DOHH2 (cell line): ENCODE measurements around the gene RBCK1.

ENCODE experiments used
- H3F3A ChIP-seq: fragments of 200-600 bp; sonication (generic), shearing (Covaris generic); 2 replicates; pipeline ENCODE4 v1.6.0; 2016; ENCODE audit warnings: antibody characterized with exemption, mild to moderate bottlenecking; ENCODE audit not compliant: control insufficient read depth, insufficient read depth
- H3K27ac ChIP-seq: fragments of 200-600 bp; sonication (generic); 2 replicates; pipeline ENCODE4 v1.5.1; 2014; ENCODE audit warnings: low read depth, mild to moderate bottlenecking, low read length, moderate library complexity
- H3K27me3 ChIP-seq: fragments of 200-600 bp; sonication (generic); 2 replicates; pipeline ENCODE4 v1.6.1; 2014; ENCODE audit warnings: mild to moderate bottlenecking, low read length, mixed read lengths; ENCODE audit not compliant: control insufficient read depth
- H3K36me3 ChIP-seq: fragments of 200-600 bp; sonication (generic); 2 replicates; pipeline ENCODE4 v1.6.1; 2014; ENCODE audit warnings: mild to moderate bottlenecking, low read length, moderate library complexity, mixed read lengths; ENCODE audit not compliant: control insufficient read depth
- H3K4me1 ChIP-seq: fragments of 200-600 bp; sonication (generic); 2 replicates; pipeline ENCODE4 v1.6.1; 2014; ENCODE audit warnings: mild to moderate bottlenecking, low read length, mixed read lengths; ENCODE audit not compliant: control insufficient read depth
- H3K4me2 ChIP-seq: fragments of 200-600 bp; sonication (generic); 2 replicates; pipeline ENCODE4 v1.6.0; 2014; ENCODE audit warnings: mild to moderate bottlenecking, low read length, moderate library complexity
- H3K4me3 ChIP-seq: fragments of 200-600 bp; sonication (generic); 2 replicates; pipeline ENCODE4 v1.5.1; 2014; ENCODE audit warnings: mild to moderate bottlenecking, low read length, mixed read lengths
- H3K79me2 ChIP-seq: fragments of 200-600 bp; sonication (generic); 2 replicates; pipeline ENCODE4 v1.6.1; 2014; ENCODE audit warnings: mild to moderate bottlenecking, low read length, mixed read lengths; ENCODE audit not compliant: control insufficient read depth
- H3K9me2 ChIP-seq: fragments of 200-600 bp; sonication (generic); replicated peaks from 2 replicates; pipeline ENCODE4 v1.6.1; 2014; ENCODE audit warnings: mild to moderate bottlenecking, low read length, mixed read lengths; ENCODE audit not compliant: control insufficient read depth
- H3K9me3 ChIP-seq: fragments of 200-600 bp; sonication (generic); 2 replicates; pipeline ENCODE4 v1.6.1; 2014; ENCODE audit warnings: antibody characterized with exemption, low read length, mixed read lengths; ENCODE audit not compliant: control insufficient read depth, insufficient read depth
- H4K20me1 ChIP-seq: fragments of 200-600 bp; sonication (generic); 2 replicates; pipeline ENCODE4 v1.6.0; 2014; ENCODE audit warnings: low read depth, mild to moderate bottlenecking, antibody characterized with exemption, low read length, moderate library complexity; ENCODE audit not compliant: control insufficient read depth, insufficient read depth
- EZH2phosphoT487 ChIP-seq: fragments of 200-600 bp; sonication (generic); IDR thresholded peaks from 2 replicates; pipeline ENCODE4 v1.6.1; 2017; ENCODE audit warnings: borderline replicate concordance, mild to moderate bottlenecking, antibody characterized with exemption, low read length, moderate library complexity, mixed read lengths
- TF ChIP-seq, protein P1 (sequence below): fragments of 200-600 bp; sonication (generic); IDR thresholded peaks from one replicate; pipeline ENCODE4 v1.5.1; 2014; ENCODE audit warnings: antibody characterized with exemption, mild to moderate bottlenecking, low read depth, low read length; ENCODE audit not compliant: poor library complexity, severe bottlenecking

The RBCK1 gene

DNA sequence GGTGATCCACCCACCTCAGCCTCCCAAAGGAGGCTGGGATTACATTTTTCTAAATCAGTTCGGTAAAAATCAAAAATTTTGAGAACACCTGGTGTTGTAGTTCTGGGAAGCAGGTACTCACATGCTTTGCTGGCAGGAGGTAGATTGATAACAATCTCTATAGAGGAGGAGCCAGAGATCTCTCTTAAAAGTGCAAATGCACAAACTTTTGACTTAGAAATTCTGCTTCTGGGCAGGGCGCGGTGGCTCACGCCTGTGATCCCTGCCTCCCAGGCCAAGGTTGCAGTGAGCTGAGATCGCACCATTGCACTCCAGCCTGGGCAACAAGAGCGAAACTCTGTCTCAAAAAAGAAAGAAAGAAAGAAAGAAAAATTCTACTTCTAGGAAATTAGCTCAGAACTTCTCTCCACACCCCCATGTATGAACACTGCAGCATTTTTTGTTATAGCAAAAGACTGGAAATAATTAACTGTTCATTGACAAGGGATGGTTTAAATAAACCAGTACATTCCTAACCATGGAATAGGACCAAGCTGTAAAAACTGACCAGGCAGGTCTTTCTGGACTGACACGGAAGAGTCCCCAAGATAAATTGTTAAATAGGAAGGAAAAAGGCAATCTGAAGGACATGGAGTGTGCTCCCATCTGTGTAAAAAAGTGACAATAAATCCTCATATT lies 41.9 kb upstream of the RBCK1 start:
- H4K20me1 ChIP-seq: no peaks in the 10 kb centered on the region
- H3K79me2 ChIP-seq: no peaks in the 10 kb centered on the region
- H3K36me3 ChIP-seq: no peaks in the 10 kb centered on the region
- H3K27me3 ChIP-seq: peaks cover 2% of the 10 kb centered on the region
- H3K27ac ChIP-seq: no peak overlapping the region
- no peak for TF ChIP-seq EZH2phosphoT487
- TF ChIP-seq, protein P1, sequence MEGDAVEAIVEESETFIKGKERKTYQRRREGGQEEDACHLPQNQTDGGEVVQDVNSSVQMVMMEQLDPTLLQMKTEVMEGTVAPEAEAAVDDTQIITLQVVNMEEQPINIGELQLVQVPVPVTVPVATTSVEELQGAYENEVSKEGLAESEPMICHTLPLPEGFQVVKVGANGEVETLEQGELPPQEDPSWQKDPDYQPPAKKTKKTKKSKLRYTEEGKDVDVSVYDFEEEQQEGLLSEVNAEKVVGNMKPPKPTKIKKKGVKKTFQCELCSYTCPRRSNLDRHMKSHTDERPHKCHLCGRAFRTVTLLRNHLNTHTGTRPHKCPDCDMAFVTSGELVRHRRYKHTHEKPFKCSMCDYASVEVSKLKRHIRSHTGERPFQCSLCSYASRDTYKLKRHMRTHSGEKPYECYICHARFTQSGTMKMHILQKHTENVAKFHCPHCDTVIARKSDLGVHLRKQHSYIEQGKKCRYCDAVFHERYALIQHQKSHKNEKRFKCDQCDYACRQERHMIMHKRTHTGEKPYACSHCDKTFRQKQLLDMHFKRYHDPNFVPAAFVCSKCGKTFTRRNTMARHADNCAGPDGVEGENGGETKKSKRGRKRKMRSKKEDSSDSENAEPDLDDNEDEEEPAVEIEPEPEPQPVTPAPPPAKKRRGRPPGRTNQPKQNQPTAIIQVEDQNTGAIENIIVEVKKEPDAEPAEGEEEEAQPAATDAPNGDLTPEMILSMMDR: no peak
- no peaks in the 10 kb centered on the region for H3K9me2 ChIP-seq
- no peaks in the 10 kb centered on the region for H3K9me3 ChIP-seq
- peaks cover 21% of the 10 kb centered on the region for H3K4me1 ChIP-seq
- H3F3A ChIP-seq: no peaks in the 10 kb centered on the region; the same call in 1 of the 2 replicates
- no peak overlapping the region for H3K4me2 ChIP-seq
- H3K4me3 ChIP-seq: no peak overlapping the region

DNA sequence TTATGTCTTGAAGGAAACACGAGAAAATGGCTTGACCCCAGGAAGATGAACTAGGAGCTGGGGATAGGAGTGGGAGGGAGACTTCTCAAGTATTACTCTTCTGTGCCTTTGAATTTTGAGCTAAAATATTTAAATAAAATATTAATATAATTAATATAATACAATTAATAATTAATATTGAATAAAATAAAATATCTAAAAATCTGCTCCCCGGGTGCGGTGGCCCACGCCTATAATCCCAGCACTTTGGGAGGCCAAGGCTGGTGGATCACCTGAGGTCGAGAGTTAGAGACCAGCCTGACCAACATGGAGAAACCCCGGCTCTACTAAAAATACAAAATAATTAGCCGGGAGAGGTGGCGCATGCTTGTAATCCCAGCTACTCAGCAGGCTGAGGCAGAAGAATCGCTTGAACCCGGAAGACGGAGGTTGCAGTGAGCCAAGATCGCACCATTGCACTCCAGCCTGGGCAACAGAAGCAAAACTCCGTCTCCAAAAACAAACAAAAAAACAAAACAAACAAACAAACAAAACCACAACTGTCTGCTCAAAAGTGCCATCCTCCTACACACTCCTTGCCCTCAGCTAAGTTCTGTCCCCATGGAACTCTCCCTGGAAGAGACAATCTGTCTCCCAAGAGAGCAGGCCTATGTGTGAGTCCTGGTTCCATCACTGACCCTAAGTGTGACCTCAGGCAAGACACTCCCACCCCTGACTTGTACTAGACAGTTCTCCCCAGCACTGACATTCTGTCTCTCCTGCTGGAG lies 41.2 kb upstream of the RBCK1 start:
- H3K27me3 ChIP-seq: peaks cover 2% of the 10 kb centered on the region; the same call in 1 of the 2 replicates
- TF ChIP-seq, protein P1: no peak
- TF ChIP-seq EZH2phosphoT487: no peak
- H3K4me3 ChIP-seq: no peak overlapping the region
- peaks cover 16% of the 10 kb centered on the region for H3K4me1 ChIP-seq
- no peaks in the 10 kb centered on the region for H3K36me3 ChIP-seq
- no peaks in the 10 kb centered on the region for H4K20me1 ChIP-seq
- no peaks in the 10 kb centered on the region for H3F3A ChIP-seq
- H3K9me2 ChIP-seq: no peaks in the 10 kb centered on the region
- no peaks in the 10 kb centered on the region for H3K79me2 ChIP-seq
- H3K9me3 ChIP-seq: no peaks in the 10 kb centered on the region
- H3K27ac ChIP-seq: no peak overlapping the region
- H3K4me2 ChIP-seq: no peak overlapping the region

DNA sequence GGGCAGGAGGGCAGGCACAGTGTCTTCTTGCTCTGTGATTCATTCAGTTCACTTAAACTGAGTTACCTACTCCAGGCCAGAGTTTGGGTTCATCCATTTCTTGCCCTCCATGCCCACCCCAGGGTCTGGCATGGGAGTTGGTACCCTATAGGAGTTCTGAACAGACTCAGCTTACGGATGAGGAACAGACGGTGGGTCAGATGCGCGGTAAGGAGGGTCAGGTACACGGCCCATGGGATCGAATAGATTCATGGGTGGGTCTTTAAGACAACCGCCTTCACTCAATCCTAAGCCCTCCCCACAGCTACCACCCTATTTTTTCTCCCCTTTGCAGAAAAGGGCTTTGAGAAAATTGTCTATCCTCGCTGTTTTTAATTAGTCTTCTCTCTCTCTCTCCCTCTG lies 40.6 kb upstream of the RBCK1 start:
- Histone ChIP-seq H3K4me2 (no peak overlapping the region), H3K36me3 (no peaks in the 10 kb centered on the region), H3K4me1 (peaks cover 13% of the 10 kb centered on the region), H3K9me3 (no peaks in the 10 kb centered on the region), H3K27me3 (peaks cover 2% of the 10 kb centered on the region; the same call in 1 of the 2 replicates), H3K27ac (no peak overlapping the region), H3F3A (no peaks in the 10 kb centered on the region), H4K20me1 (no peaks in the 10 kb centered on the region), H3K9me2 (no peaks in the 10 kb centered on the region), H3K79me2 (no peaks in the 10 kb centered on the region), H3K4me3 (no peak overlapping the region)
- no peak for TF ChIP-seq EZH2phosphoT487

DNA sequence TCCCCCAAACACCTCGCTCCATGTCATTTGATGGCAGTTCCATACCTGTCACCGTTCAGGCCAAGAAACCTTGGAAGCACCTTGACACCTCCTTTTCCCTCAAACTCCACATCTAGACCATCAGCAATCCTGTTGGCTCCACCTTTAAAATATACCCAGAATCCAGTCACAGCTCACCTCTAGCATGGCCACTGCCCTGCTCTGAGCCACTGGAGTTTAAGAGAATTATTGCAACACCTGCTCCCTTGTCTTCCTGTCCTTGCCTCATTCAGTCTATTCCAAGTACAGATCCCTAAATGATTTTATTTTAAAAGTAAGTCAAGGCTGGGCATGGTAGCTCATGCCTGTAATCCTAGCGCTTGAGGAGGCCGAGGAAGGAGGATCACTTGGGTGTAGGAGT lies 39.2 kb upstream of the RBCK1 start:
- Histone ChIP-seq H3K79me2 (no peaks in the 10 kb centered on the region), H3K4me1 (peaks cover 8% of the 10 kb centered on the region; the same call in 1 of the 2 replicates), H3K4me2 (no peak overlapping the region), H3K36me3 (no peaks in the 10 kb centered on the region), H4K20me1 (no peaks in the 10 kb centered on the region), H3K9me3 (no peaks in the 10 kb centered on the region), H3K27me3 (peaks cover 2% of the 10 kb centered on the region; the same call in 1 of the 2 replicates), H3K27ac (no peak overlapping the region), H3K4me3 (no peak overlapping the region), H3K9me2 (no peaks in the 10 kb centered on the region), H3F3A (no peaks in the 10 kb centered on the region)
- TF ChIP-seq EZH2phosphoT487: no peak
- TF ChIP-seq, protein P1: no peak
